GM23338 (cell line): ENCODE data around the gene FYCO1. TPM values are rescaled to one million over a fixed set of nuclear protein-coding genes. Genes with fewer than 3 reads are reported as not detected.

Experiments used
- ATAC-seq: fragments of 200-7000 bp; cut with Tn5 transposase; 3 replicates; pipeline ENCODE4 v1.9.1; 2020
- DNase-seq: peaks from one replicate; pipeline ENCODE4 v3.0.0-alpha.2; 2015; ENCODE audit warnings: low spot score
- H2AFZ ChIP-seq: fragments of 200-600 bp; sonication (generic); 2 replicates; pipeline ENCODE4 v1.8.0; 2016; ENCODE audit warnings: antibody characterized with exemption, mild to moderate bottlenecking, moderate library complexity
- H3F3A ChIP-seq: fragments of 200-600 bp; sonication (generic); replicated peaks from 2 replicates; pipeline ENCODE4 v1.8.0; 2017; ENCODE audit warnings: antibody characterized with exemption, mixed run types, low read depth
- H3K27ac ChIP-seq: fragments of 200-600 bp; sonication (generic); 2 replicates; pipeline ENCODE4 v1.6.1; 2016; ENCODE audit warnings: low read depth
- H3K27me3 ChIP-seq: fragments of 200-600 bp; sonication (generic); 2 replicates; pipeline ENCODE4 v1.8.0; 2016; ENCODE audit warnings: mild to moderate bottlenecking, mixed run types, moderate library complexity; ENCODE audit not compliant: insufficient read depth
- H3K36me3 ChIP-seq: fragments of 200-600 bp; sonication (generic); 2 replicates; pipeline ENCODE4 v1.8.0; 2016; ENCODE audit warnings: mild to moderate bottlenecking; ENCODE audit not compliant: insufficient read depth
- H3K4me1 ChIP-seq: fragments of 200-600 bp; sonication (generic); 2 replicates; pipeline ENCODE4 v1.8.0; 2016; ENCODE audit warnings: mild to moderate bottlenecking, moderate library complexity; ENCODE audit not compliant: insufficient read depth
- H3K4me2 ChIP-seq: fragments of 200-600 bp; sonication (generic); 2 replicates; pipeline ENCODE4 v1.7.1; 2017; ENCODE audit warnings: mixed run types
- H3K4me3 ChIP-seq: fragments of 200-600 bp; sonication (generic); 2 replicates; pipeline ENCODE4 v1.6.1; 2016; ENCODE audit warnings: mixed run types
- H3K79me2 ChIP-seq: fragments of 200-600 bp; sonication (generic); replicated peaks from 2 replicates; pipeline ENCODE4 v1.8.0; 2017; ENCODE audit warnings: mild to moderate bottlenecking; ENCODE audit not compliant: insufficient read depth
- H3K9me2 ChIP-seq: fragments of 200-600 bp; sonication (generic); 2 replicates; pipeline ENCODE4 v1.8.0; 2017; ENCODE audit not compliant: insufficient read depth
- H4K20me1 ChIP-seq: fragments of 200-600 bp; sonication (generic); replicated peaks from 2 replicates; pipeline ENCODE4 v1.8.0; 2017; ENCODE audit warnings: mild to moderate bottlenecking; ENCODE audit not compliant: insufficient read depth
- H3K27ac Mint-ChIP-seq: 2 replicates; pipeline ENCODE4 v1.8.0; 2020; ENCODE audit warnings: inconsistent platforms, mild to moderate bottlenecking, moderate library complexity, mixed read lengths
- H3K27me3 Mint-ChIP-seq: 3 replicates; pipeline ENCODE4 v1.8.0; 2022; ENCODE audit warnings: low read depth, mild to moderate bottlenecking, moderate library complexity, mixed read lengths, inconsistent platforms; ENCODE audit not compliant: insufficient read depth, poor library complexity
- H3K36me3 Mint-ChIP-seq: 3 replicates; pipeline ENCODE4 v1.8.0; 2021; ENCODE audit warnings: low read depth, mild to moderate bottlenecking, inconsistent platforms, moderate library complexity, mixed read lengths
- H3K4me1 Mint-ChIP-seq: 3 replicates; pipeline ENCODE4 v1.8.0; 2020; ENCODE audit warnings: mild to moderate bottlenecking, inconsistent platforms, mixed read lengths
- H3K4me3 Mint-ChIP-seq: 3 replicates; pipeline ENCODE4 v1.8.0; 2021; ENCODE audit warnings: moderate library complexity, mild to moderate bottlenecking, inconsistent platforms, mixed read lengths
- H3K9me3 Mint-ChIP-seq: 3 replicates; pipeline ENCODE4 v1.8.0; 2020; ENCODE audit warnings: moderate library complexity, mild to moderate bottlenecking, inconsistent platforms, mixed read lengths
- CREB1 ChIP-seq: fragments of 250-450 bp; sonication (Bioruptor Pico); IDR thresholded peaks from 2 replicates; pipeline ENCODE4 v1.5.0; 2020; ENCODE audit warnings: low read depth, mild to moderate bottlenecking, moderate library complexity
- CTCF ChIP-seq, 2 experiments: fragments of 200-600 bp in 1 of 2; sonication (generic) in 1 of 2; conservative IDR thresholded peaks; 2 replicates each; pipeline versions ENCODE4 v1.5.1 to v1.6.1; 2016 to 2017; ENCODE audit warnings: antibody characterized with exemption in 2 of 2, low read depth in 2 of 2, mild to moderate bottlenecking in 2 of 2, moderate library complexity in 1 of 2
- EZH2 ChIP-seq: fragments of 200-600 bp; sonication (generic); IDR thresholded peaks from one replicate; pipeline ENCODE4 v1.8.0; 2017; ENCODE audit warnings: antibody characterized with exemption, mild to moderate bottlenecking, low read depth; ENCODE audit not compliant: unreplicated experiment
- JUNB ChIP-seq: IDR thresholded peaks from one replicate; pipeline ENCODE4 v1.6.1; 2016; ENCODE audit warnings: antibody characterized with exemption; ENCODE audit not compliant: unreplicated experiment
- NANOG ChIP-seq: IDR thresholded peaks from 2 replicates; pipeline ENCODE4 v1.6.1; 2016; ENCODE audit warnings: antibody characterized with exemption, borderline replicate concordance
- POLR2AphosphoS5 ChIP-seq: IDR thresholded peaks from 2 replicates; pipeline ENCODE4 v1.6.1; 2016; ENCODE audit warnings: antibody characterized with exemption, low read depth
- REST ChIP-seq: IDR thresholded peaks from one replicate; pipeline ENCODE4 v1.6.1; 2018; ENCODE audit warnings: antibody characterized with exemption; ENCODE audit not compliant: unreplicated experiment
- STAT1 ChIP-seq: IDR thresholded peaks from one replicate; pipeline ENCODE4 v1.6.1; 2016; ENCODE audit warnings: antibody characterized with exemption; ENCODE audit not compliant: unreplicated experiment
- ZNF114 ChIP-seq: fragments of 250-450 bp; sonication (Bioruptor Pico); IDR thresholded peaks from 2 replicates; pipeline ENCODE4 v1.5.0; 2020; ENCODE audit warnings: mild to moderate bottlenecking, moderate library complexity
- ZNF331 ChIP-seq: fragments of 250-450 bp; sonication (Bioruptor Pico); IDR thresholded peaks from 2 replicates; pipeline ENCODE4 v1.5.0; 2020; ENCODE audit warnings: low read depth, mild to moderate bottlenecking, moderate library complexity
- polyA plus RNA-seq: library from polyadenylated mRNA; unstranded; fragments of >200 nt; fragmentation: Nextera tagmentation; extraction: Ambion mirVana; gene quantifications from 2 replicates; pipeline ENCODE4 v1.2.1, GENCODE V29; 2016
- total RNA-seq: library from RNA; depleted of rRNA; stranded (reverse); fragments of >200 nt; shearing (Covaris generic); gene quantifications from 2 replicates; pipeline ENCODE4 v1.2.3, GENCODE V29; 2014
- TF ChIP-seq, protein P1 (sequence below): IDR thresholded peaks from 2 replicates; pipeline ENCODE4 v1.6.1; 2016; ENCODE audit warnings: antibody characterized with exemption

FYCO1 gene
- total and polyA plus RNA-seq, 2 experiments from 2014 or later, result 4.5 to 17.2 TPM

DNA sequence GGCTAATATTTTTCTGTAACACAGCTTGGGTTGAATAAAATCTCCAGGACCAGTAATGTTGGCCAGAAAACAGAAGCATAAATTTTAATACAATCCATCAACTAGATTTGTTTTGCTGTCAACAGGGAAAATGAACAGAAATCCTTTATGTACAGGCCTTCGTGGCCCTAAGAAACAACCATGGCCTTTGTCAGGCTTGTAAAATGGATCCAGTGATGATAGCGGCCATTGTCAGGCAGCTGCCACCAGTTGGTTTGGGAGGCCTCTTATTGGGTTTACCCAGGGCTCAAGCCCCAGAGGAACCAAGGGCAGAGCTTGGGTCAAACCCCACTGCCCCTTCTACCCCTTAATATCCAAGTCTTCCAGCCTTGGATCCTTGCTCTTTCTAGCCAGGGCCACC lies 5.6 kb upstream of the FYCO1 start (continued):
- TF ChIP-seq REST (no peak), POLR2AphosphoS5 (no peak), ZNF114 (CRISPR knock-in tag) (no peak)

GRCh38 chr3:45997942-45998341 lies 2.3 kb upstream of the FYCO1 start:
- Histone ChIP-seq H3K4me2 (no peak overlapping the region), H3K4me1 (peaks cover 13% of the 10 kb centered on the region), H3K36me3 (no peaks in the 10 kb centered on the region), H2AFZ (no peak overlapping the region), H3K27ac (no peak overlapping the region), H3F3A (no peaks in the 10 kb centered on the region), H4K20me1 (no peaks in the 10 kb centered on the region; the same call in 1 of the 2 replicates), H3K4me3 (no peak overlapping the region), H3K27me3 (peaks cover 7% of the 10 kb centered on the region; the same call in 1 of the 2 replicates), H3K9me2 (peaks cover 11% of the 10 kb centered on the region; the same call in 1 of the 2 replicates), H3K79me2 (peaks cover 18% of the 10 kb centered on the region)
- H3K4me3 Mint-ChIP-seq, result no peak overlapping the region
- ATAC-seq (no peak), DNase-seq (no peak)
- no peaks in the 10 kb centered on the region; the same call in 1 of the 3 replicates for H3K9me3 Mint-ChIP-seq
- H3K27ac Mint-ChIP-seq, result no peak overlapping the region
- H3K4me1 Mint-ChIP-seq, result peaks cover 21% of the 10 kb centered on the region
- H3K36me3 Mint-ChIP-seq, result no peaks in the 10 kb centered on the region; the same call in 2 of the 3 replicates
- peaks cover 4% of the 10 kb centered on the region for H3K27me3 Mint-ChIP-seq
- no peak for TF ChIP-seq NANOG
- no peak for TF ChIP-seq CREB1
- no peak for TF ChIP-seq STAT1
- TF ChIP-seq EZH2, result no peak
- TF ChIP-seq POLR2AphosphoS5, result no peak
- TF ChIP-seq, protein P1, sequence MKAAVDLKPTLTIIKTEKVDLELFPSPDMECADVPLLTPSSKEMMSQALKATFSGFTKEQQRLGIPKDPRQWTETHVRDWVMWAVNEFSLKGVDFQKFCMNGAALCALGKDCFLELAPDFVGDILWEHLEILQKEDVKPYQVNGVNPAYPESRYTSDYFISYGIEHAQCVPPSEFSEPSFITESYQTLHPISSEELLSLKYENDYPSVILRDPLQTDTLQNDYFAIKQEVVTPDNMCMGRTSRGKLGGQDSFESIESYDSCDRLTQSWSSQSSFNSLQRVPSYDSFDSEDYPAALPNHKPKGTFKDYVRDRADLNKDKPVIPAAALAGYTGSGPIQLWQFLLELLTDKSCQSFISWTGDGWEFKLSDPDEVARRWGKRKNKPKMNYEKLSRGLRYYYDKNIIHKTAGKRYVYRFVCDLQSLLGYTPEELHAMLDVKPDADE, result no peak
- no peak for TF ChIP-seq ZNF331
- TF ChIP-seq REST, result no peak
- TF ChIP-seq ZNF114 (CRISPR knock-in tag), result no peak
- no peak for TF ChIP-seq JUNB
- TF ChIP-seq CTCF (conservative IDR thresholded peaks at IDR 0.05; ENCODE audit: low read depth in 2 of 2), result no peak
